GM19193 (cell line): Measurements from ENCODE around the gene SUPT3H.

Source experiments
- POLR2A ChIP-seq: IDR thresholded peaks from 4 replicates; pipeline ENCODE4 v1.6.1; 2011; ENCODE audit not compliant: insufficient read depth, insufficient read length; ENCODE audit errors: extremely low read depth

Gene SUPT3H

DNA sequence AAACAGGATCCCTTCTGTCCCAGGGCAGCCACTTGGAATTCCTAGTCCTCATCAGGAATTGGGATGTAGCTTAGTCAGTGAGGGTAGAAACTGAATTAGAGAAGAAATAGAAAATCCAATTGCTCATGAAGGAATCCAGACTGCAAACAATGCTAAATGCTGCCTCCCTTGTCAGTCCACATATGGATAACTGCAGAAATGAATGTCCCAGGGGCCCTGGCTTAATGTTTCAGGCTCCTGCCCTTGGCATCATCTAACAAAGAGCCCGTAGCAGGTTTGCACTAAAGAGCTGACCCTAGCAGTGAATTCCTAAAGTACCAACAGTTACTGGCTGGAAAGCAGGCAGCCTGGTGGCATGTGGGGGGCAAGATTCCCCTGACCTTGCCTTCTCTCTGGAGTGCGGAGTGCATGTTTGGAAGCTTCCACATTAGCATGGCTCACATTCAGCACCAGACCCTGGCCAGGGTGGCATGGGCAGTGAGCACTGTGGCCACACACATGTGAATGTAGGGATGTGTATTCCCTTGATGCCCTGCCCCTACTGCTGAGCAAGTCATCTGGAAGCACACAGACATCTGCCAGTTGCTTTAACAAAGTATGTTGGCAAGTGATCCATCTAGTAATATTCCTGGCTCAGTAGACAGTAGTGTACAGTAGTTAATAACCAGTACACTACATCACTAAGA lies 595.7 kb downstream of the SUPT3H start:
- TF ChIP-seq POLR2A, result no peak

GRCh38 chr6:44780161-44780560 lies 597.6 kb downstream of the SUPT3H start:
- TF ChIP-seq POLR2A, result no peak

GRCh38 chr6:44779130-44779826 lies 598.5 kb downstream of the SUPT3H start:
- no peak for TF ChIP-seq POLR2A
